HG03354 (cell line): ENCODE measurements around the gene MBOAT2.

Source experiments
- ATAC-seq: cut with Tn5 transposase; IDR thresholded peaks from one replicate; pipeline ENCODE4 v1.9.1; 2021; ENCODE audit warnings: mild to moderate bottlenecking; ENCODE audit not compliant: unreplicated experiment, poor library complexity, severe bottlenecking

The MBOAT2 gene

GRCh38 chr2:8876628-8877027 lies 126.9 kb downstream of the MBOAT2 start:
- ATAC-seq: no peak

- peak; percentile 62 for ATAC-seq
These were observed 130.6 kb downstream of the MBOAT2 start for GRCh38 chr2:8872821-8873432.

GRCh38 chr2:8870441-8870840 lies 133.0 kb downstream of the MBOAT2 start:
- ATAC-seq: no peak

DNA sequence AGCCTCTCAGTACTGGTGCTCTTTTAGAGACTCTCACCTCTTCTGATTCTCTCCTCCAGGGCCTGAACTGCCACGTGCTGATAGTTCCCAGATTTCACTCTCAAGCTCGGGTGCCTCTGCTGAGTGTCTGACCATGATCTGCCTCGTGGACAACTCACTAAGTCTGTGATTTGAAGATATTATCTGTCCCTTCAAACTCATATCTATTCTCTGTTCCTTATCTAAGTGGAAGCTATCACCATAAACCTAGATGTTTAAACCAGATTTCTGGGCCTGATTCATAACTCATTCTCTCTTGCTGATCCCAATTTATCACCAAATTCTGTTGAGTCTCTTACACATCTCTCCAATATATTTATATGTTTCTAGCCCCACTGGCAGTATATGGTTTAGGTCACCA lies 136.1 kb downstream of the MBOAT2 start:
- ATAC-seq: no peak

GRCh38 chr2:8863331-8863953 lies 140.0 kb downstream of the MBOAT2 start:
- ATAC-seq: no peak

DNA sequence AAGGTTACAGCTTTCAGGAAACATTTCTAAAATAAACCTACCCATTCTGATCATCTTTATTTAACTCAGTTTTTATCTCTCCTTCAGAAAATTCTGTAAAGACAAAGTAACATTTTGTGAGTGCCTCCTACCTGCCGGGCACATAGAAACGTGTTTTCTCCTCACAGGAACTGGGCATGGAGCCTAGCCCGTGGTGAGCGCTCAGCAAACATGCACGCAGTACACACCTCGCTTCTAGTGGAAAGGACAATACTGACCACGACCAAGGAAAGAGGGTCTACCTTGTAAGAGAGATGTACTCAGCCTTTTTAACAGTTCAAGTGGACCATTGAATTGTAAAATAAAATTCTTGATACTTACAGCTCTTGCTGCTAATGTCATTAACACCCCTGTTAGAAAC lies 141.3 kb downstream of the MBOAT2 start:
- ATAC-seq: no peak

GRCh38 chr2:8861797-8862196 lies 141.7 kb downstream of the MBOAT2 start:
- no peak for ATAC-seq

DNA sequence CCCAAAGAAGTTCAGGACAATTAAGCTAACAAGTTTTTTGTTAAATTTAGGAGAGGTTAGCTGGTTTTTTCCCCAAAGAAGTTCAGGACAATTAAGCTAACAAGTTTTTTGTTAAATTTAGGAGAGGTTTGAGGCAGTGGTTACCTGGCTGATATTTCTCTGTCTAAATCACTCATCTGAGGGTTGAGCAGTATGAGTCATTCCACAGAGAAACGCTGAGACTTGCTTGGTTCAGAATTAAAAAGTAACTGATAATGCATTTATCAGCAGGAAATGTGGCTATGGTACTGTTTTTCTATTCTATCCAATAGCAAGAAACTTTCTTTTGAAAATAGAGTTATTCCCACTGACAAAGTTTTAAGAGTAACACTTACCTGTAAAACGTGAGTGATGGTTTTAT lies 143.2 kb downstream of the MBOAT2 start:
- ATAC-seq: no peak

DNA sequence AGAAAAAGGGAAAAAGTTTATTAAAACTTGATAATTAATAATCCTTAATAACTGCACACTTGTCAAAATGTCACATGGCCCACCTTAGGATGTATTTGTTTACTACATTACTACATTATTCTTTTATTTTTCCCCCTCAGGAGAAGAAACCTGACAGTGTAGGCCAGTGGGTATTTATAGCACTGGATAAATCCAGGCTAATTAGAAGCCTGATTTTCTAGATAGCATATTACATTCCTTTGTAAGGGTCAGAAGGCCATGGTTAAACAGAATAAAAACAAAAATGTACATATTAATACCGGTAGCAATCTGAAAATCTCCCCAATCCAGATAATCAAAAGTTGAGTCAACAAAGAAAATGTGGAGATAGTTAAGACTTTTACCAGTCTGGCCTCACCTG lies 144.6 kb downstream of the MBOAT2 start:
- ATAC-seq: no peak

- no peak for ATAC-seq
These were observed 145.2 kb downstream of the MBOAT2 start for GRCh38 chr2:8858264-8858663.

DNA sequence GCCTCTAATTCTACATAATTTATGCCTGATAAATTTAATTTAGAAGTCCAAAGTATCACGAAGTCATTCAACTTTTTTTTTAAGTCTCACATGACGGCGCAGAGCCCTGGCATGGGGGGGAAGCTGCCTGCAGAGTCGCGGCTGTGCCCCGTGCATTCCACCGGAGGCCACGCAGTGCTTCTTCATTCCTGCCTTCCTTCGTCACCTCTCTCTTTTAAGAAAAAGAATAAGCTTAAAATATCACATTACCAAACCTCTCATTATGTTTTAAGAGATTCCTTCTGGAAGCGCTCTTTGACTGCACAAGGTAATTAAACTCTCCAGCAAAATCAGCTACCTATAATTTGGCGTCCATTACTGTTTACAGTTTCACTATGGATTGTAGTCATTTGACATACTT lies 145.8 kb downstream of the MBOAT2 start:
- no peak for ATAC-seq

DNA sequence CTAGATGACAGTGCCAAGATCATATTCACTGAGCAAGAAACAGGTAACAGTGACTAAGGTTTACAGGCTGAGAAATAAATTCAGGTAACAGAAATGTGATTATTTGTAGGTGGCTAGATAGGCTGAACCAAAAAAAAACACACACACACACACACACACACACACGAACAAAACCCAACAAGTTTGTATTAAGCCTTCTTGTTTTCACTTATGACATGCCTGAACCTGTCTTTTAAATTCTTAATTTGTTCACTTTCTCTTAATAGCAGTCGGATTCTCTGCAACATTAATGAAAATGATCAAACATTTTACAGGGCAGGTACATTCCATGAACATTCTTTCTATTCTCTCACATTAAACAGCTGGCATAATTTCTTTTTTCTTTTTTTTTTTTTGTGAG lies 147.3 kb downstream of the MBOAT2 start:
- no peak for ATAC-seq

GRCh38 chr2:8855010-8855409 lies 148.5 kb downstream of the MBOAT2 start:
- ATAC-seq: no peak

DNA sequence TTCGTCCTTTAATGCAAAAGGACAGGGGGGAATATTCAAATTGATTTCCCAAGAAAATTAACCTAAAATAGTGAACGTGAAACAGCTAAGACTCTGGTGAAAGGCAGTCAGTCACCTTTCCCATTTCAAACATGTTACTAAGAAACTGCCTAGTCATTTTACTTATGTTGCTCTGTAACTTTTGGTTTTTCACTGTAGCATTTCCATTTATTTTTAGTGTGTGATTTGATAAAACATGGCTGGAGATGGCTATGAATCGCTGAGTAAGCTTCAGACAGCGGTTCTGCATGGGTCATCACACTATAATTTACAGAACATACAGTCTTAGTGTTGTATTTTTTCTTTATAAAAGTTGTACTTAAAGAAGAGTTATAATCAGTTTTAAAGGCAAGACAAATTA lies 150.1 kb downstream of the MBOAT2 start:
- no peak for ATAC-seq

DNA sequence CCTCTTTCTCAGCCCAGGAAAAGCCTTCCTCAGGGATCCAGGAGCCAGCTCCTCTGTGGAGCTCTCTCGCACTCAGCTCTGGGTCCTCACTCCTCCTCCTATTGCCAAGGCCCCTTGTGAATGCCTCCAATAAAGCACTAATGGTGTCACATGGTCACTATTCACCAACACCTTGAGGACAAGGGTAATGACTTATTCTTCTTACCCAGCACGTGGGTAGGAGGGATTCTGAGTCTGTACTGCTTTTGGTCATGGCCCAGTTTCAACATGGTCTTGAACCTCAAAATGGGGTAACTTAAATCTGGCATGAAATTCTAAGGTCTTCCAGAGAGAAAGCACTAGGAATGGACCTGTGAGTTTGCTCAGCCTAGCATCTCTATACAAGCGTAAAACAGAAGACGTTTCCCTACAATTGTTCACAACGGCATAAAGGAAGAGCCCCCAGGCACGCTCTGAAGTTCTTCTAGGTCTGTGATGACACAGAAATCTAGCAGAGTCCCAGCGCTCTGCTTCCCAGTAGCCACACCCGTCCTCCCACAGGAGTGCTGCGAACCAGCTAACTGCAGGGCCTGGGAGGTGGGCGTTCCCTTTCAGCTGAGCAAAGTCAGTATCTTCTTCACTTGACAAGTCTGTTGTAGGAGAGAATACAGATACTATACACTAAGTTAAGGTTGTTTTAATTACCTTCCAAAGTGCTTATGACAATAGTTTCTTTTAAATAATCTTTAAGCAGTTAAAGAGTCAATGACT lies 151.5 kb downstream of the MBOAT2 start:
- no peak for ATAC-seq

DNA sequence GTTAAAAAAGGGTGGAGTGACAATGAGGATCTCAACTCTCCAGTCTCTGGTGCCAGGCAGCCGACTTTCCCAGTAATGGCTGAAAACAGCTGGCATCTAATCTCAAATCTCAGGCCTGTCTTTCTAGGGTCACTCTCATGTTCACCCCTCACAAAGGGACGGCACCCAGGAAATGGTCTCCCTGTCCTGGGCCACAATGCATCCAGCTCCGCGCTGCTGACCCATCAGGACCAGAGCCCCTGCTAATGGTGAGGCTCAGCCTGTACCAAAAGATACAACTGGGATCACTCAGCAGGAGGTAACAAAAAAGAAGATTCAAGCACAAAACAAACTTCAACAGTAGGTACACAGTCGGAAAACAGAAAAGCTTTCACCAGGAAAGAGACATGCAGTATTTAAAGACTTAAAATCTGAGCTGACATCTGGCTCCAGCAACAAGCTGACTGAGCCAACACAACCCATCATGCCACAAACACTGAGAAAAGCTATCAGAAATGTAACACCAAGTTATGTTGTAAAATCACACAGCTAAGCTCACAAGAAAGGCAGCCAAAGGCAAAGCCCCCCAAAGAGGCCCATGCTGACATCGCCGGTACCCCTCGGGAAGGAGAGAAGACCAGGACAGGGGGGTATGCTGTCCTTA lies 152.5 kb downstream of the MBOAT2 start:
- ATAC-seq: no peak

DNA sequence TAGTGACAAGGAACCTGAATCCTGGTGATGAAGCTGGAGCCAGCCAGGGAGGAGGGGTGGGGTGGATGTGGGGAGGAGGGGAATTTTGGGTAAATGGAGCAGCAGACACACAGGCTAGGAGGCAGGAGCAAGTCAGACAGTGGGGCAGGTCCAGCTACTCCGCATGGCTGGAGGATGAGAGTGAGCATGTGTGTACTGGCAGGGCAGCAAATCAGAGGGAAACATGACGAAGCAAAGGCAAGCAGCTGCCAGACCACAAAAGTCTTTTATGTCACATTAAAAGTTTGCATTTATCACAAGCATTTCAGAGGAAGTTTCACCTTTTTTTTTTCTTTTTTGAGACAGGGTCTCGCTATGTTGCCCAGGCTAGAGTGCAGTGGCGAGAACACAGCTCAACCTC lies 154.2 kb downstream of the MBOAT2 start:
- ATAC-seq: no peak

GRCh38 chr2:8848328-8849100 lies 155.0 kb downstream of the MBOAT2 start:
- no peak for ATAC-seq

DNA sequence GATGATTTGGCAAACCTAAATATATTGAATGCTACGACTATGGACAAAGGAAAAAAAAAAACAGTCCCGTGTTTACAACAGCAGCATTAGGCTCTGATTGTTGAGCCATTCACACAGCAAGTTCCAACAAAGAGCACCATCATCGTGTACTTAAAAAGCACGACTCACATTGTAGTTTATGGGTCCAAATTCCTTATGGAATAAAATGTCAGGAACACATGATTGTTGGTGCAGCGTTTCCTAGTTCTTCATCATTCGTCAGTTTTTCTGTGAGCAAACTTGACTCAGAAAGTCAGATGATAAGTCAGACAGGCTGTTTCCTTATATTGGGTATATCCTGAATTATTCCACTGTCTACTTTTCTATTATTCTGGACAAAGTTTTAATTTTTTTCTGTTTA lies 156.1 kb downstream of the MBOAT2 start:
- ATAC-seq: no peak

DNA sequence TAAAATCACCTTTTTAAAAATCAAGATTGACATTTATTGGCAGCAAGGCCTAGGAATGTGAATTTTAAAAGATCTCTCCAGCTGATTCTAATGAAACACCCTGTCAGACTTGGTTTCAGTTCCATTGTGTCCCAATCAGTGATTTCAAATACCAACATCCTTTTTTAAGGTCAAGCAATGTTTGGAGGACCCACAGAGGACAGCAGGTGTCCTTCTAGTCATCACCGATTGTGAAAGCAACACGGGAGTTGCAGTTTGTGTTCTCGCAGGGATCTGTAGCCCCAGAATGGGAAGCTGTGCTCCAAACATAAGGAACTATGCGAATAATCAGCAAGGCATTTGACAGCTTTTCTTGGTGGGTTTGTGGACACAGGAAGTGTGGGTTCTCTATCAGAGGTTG lies 161.6 kb downstream of the MBOAT2 start:
- no peak for ATAC-seq
